Ishikawa (cell line): ENCODE results near the gene MROH2B.

ENCODE experiments used
- CEBPB ChIP-seq: IDR thresholded peaks from 2 replicates; pipeline ENCODE4 v1.6.1; 2012
- CREB1 ChIP-seq: IDR thresholded peaks from 2 replicates; pipeline ENCODE4 v1.6.1; 2012; ENCODE audit warnings: low read depth
- EGR1 ChIP-seq: IDR thresholded peaks from 2 replicates; pipeline ENCODE4 v1.6.1; 2012
- EP300 ChIP-seq: IDR thresholded peaks from 2 replicates; pipeline ENCODE4 v1.6.1; 2012; ENCODE audit warnings: borderline replicate concordance
- FOXM1 ChIP-seq: IDR thresholded peaks from 2 replicates; pipeline ENCODE4 v1.6.1; 2012; ENCODE audit warnings: low read depth, borderline replicate concordance
- MAX ChIP-seq: IDR thresholded peaks from 2 replicates; pipeline ENCODE4 v1.6.1; 2012
- NFIC ChIP-seq: IDR thresholded peaks from 2 replicates; pipeline ENCODE4 v1.6.1; 2012
- RAD21 ChIP-seq: IDR thresholded peaks from 2 replicates; pipeline ENCODE4 v1.6.1; 2012; ENCODE audit warnings: low read depth
- REST ChIP-seq: IDR thresholded peaks from 2 replicates; pipeline ENCODE4 v1.6.1; 2012; ENCODE audit warnings: low read depth, mild to moderate bottlenecking
- TAF1 ChIP-seq: IDR thresholded peaks from 2 replicates; pipeline ENCODE4 v1.6.1; 2012; ENCODE audit warnings: low read depth, mild to moderate bottlenecking
- TCF12 ChIP-seq: IDR thresholded peaks from 2 replicates; pipeline ENCODE4 v1.6.1; 2012; ENCODE audit warnings: low read depth
- TEAD4 ChIP-seq: IDR thresholded peaks from 2 replicates; pipeline ENCODE4 v1.6.1; 2012
- USF1 ChIP-seq: IDR thresholded peaks from 2 replicates; pipeline ENCODE4 v1.6.1; 2012
- YY1 ChIP-seq: IDR thresholded peaks from 2 replicates; pipeline ENCODE4 v1.6.1; 2012; ENCODE audit warnings: low read depth
- ZBTB7A ChIP-seq: IDR thresholded peaks from 2 replicates; pipeline ENCODE4 v1.6.1; 2012; ENCODE audit warnings: low read depth

Gene MROH2B

GRCh38 chr5:40988746-40989510, 82.2 kb downstream of the MROH2B start:
- TF ChIP-seq CEBPB (no peak), TCF12 (no peak), EP300 (no peak), RAD21 (no peak), REST (no peak), TEAD4 (no peak), FOXM1 (no peak), CREB1 (no peak), YY1 (no peak), TAF1 (no peak), NFIC (no peak), MAX (no peak), USF1 (no peak)

GRCh38 chr5:40987349-40987748, 83.8 kb downstream of the MROH2B start:
- TF ChIP-seq NFIC (no peak), CREB1 (no peak), YY1 (no peak), CEBPB (no peak), TEAD4 (no peak), REST (no peak), EGR1 (no peak), TCF12 (no peak), EP300 (no peak), ZBTB7A (no peak), RAD21 (no peak), TAF1 (no peak), MAX (no peak), USF1 (no peak), FOXM1 (no peak)

- TF ChIP-seq MAX (no peak), USF1 (no peak)
Observed at GRCh38 chr5:40986666-40987065, 84.5 kb downstream of the MROH2B start.

GRCh38 chr5:40985501-40985900, 85.6 kb downstream of the MROH2B start:
- TF ChIP-seq CREB1 (no peak), ZBTB7A (no peak), TAF1 (no peak), RAD21 (no peak), MAX (no peak), EGR1 (no peak), YY1 (no peak), USF1 (no peak), TCF12 (no peak), FOXM1 (no peak)

GRCh38 chr5:40984884-40985283, 86.3 kb downstream of the MROH2B start:
- TF ChIP-seq REST, result no peak
